HepG2 (cell line): ENCODE data around the gene TWNK. TPM values are rescaled to one million over a fixed set of nuclear protein-coding genes. Genes with fewer than 3 reads are reported as not detected.

Source experiments
- ARNTL ChIP-seq: sonication (generic); formaldehyde crosslinking; IDR thresholded peaks from 2 replicates; pipeline ENCODE4 v1.4.0; 2020; ENCODE audit warnings: mild to moderate bottlenecking, missing genetic modification reagents
- DPF2 ChIP-seq: sonication (generic); formaldehyde crosslinking; IDR thresholded peaks from 2 replicates; pipeline ENCODE4 v1.4.0; 2020; ENCODE audit warnings: mild to moderate bottlenecking, low read depth, missing genetic modification reagents, borderline replicate concordance
- EP300 ChIP-seq, 3 experiments: sonication (generic) in 1 of 3; formaldehyde crosslinking in 1 of 3; IDR thresholded peaks; 2 replicates each; pipeline versions ENCODE4 v1.5.1 to v1.6.1; 2011 to 2020; ENCODE audit warnings: low read depth in 2 of 3, low read length in 2 of 3, borderline replicate concordance in 1 of 3, improper control_type of control experiment in 1 of 3, mild to moderate bottlenecking in 1 of 3, missing genetic modification reagents in 1 of 3, moderate library complexity in 1 of 3
- FOXC1 ChIP-seq: sonication (generic); formaldehyde crosslinking; IDR thresholded peaks from 2 replicates; pipeline ENCODE4 v1.8.0; 2022; ENCODE audit warnings: mild to moderate bottlenecking, missing genetic modification reagents, borderline replicate concordance
- GMEB1 ChIP-seq: sonication (generic); formaldehyde crosslinking; IDR thresholded peaks from 2 replicates; pipeline ENCODE4 v1.5.1; 2020; ENCODE audit warnings: missing genetic modification reagents, mild to moderate bottlenecking, borderline replicate concordance
- HMG20A ChIP-seq: IDR thresholded peaks from 2 replicates; pipeline ENCODE4 v1.6.1; 2016; ENCODE audit warnings: borderline replicate concordance
- HMGA1 ChIP-seq: sonication (generic); formaldehyde crosslinking; conservative IDR thresholded peaks from 2 replicates; pipeline ENCODE4 v1.4.0; 2020; ENCODE audit warnings: missing genetic modification reagents
- IKZF4 ChIP-seq: sonication (generic); formaldehyde crosslinking; IDR thresholded peaks from 2 replicates; pipeline ENCODE4 v1.5.1; 2020; ENCODE audit warnings: borderline replicate concordance, mild to moderate bottlenecking, low read depth, missing genetic modification reagents; ENCODE audit errors: not compliant biosample characterization
- KMT2A ChIP-seq: sonication (generic); formaldehyde crosslinking; IDR thresholded peaks from 2 replicates; pipeline ENCODE4 v1.4.0; 2020; ENCODE audit warnings: missing genetic modification reagents
- PHF20 ChIP-seq: sonication (generic); formaldehyde crosslinking; IDR thresholded peaks from 2 replicates; pipeline ENCODE4 v1.5.0; 2020; ENCODE audit warnings: mild to moderate bottlenecking, missing genetic modification reagents
- PHF8 ChIP-seq: sonication (generic); formaldehyde crosslinking; IDR thresholded peaks from 2 replicates; pipeline ENCODE4 v1.5.0; 2020; ENCODE audit warnings: missing genetic modification reagents
- PTBP1 ChIP-seq: fragments of 200-400 bp; formaldehyde crosslinking; IDR thresholded peaks from 2 replicates; pipeline ENCODE4 v1.6.1; 2018; ENCODE audit warnings: low read length, low read depth; ENCODE audit not compliant: poor library complexity, severe bottlenecking
- SAP130 ChIP-seq: IDR thresholded peaks from 2 replicates; pipeline ENCODE4 v1.6.1; 2016; ENCODE audit warnings: low read depth
- SETDB1 ChIP-seq: sonication (generic); formaldehyde crosslinking; IDR thresholded peaks from 2 replicates; pipeline ENCODE4 v1.5.1; 2020; ENCODE audit warnings: missing genetic modification reagents, mild to moderate bottlenecking, borderline replicate concordance
- SP140L ChIP-seq: sonication (generic); formaldehyde crosslinking; IDR thresholded peaks from 2 replicates; pipeline ENCODE4 v1.4.0; 2020; ENCODE audit warnings: missing genetic modification reagents, borderline replicate concordance
- ZBTB7B ChIP-seq: sonication (generic); formaldehyde crosslinking; IDR thresholded peaks from 2 replicates; pipeline ENCODE4 v1.4.0; 2020; ENCODE audit warnings: missing genetic modification reagents
- ZBTB8A ChIP-seq: sonication (generic); formaldehyde crosslinking; IDR thresholded peaks from 2 replicates; pipeline ENCODE4 v1.4.0; 2020; ENCODE audit warnings: mild to moderate bottlenecking, low read depth, missing genetic modification reagents, borderline replicate concordance
- ZFP36L2 ChIP-seq: sonication (generic); formaldehyde crosslinking; IDR thresholded peaks from 2 replicates; pipeline ENCODE4 v1.4.0; 2020; ENCODE audit warnings: missing genetic modification reagents
- ZNF121 ChIP-seq: sonication (generic); formaldehyde crosslinking; IDR thresholded peaks from 2 replicates; pipeline ENCODE4 v1.5.0; 2020; ENCODE audit warnings: mild to moderate bottlenecking, missing genetic modification reagents
- ZNF317 ChIP-seq: sonication (generic); formaldehyde crosslinking; IDR thresholded peaks from 2 replicates; pipeline ENCODE4 v1.5.0; 2020; ENCODE audit warnings: mild to moderate bottlenecking, missing genetic modification reagents
- ZNF34 ChIP-seq: sonication (generic); formaldehyde crosslinking; IDR thresholded peaks from 2 replicates; pipeline ENCODE4 v1.4.0; 2020; ENCODE audit warnings: mild to moderate bottlenecking, missing genetic modification reagents, borderline replicate concordance
- ZNF574 ChIP-seq: sonication (generic); formaldehyde crosslinking; IDR thresholded peaks from 2 replicates; pipeline ENCODE4 v1.4.0; 2020; ENCODE audit warnings: missing genetic modification reagents
- ZNF672 ChIP-seq: sonication (generic); formaldehyde crosslinking; IDR thresholded peaks from 2 replicates; pipeline ENCODE4 v1.8.1; 2022; ENCODE audit warnings: missing genetic modification reagents
- ZNF724P ChIP-seq: sonication (generic); formaldehyde crosslinking; IDR thresholded peaks from 2 replicates; pipeline ENCODE4 v1.8.0; 2022; ENCODE audit warnings: missing genetic modification reagents, borderline replicate concordance
- polyA plus RNA-seq, 8 experiments: library from polyadenylated mRNA; depleted of rRNA in 3 of 8; stranded (reverse) in 7 of 8; unstranded in 1 of 8; fragments of >200 nt; fragmentation: Illumina TruSeq in 4 of 8; extraction: Trizol in 4 of 8; gene quantifications; 2 replicates each; pipeline versions ENCODE4 v1.2.1 to v1.2.3, GENCODE V29; 2011 to 2016; ENCODE audit warnings: low read depth in 4 of 8, missing spikeins in 1 of 8, mixed read lengths in 1 of 8; ENCODE audit not compliant: insufficient read depth in 1 of 8
- total RNA-seq, 5 experiments: library from RNA; depleted of rRNA; stranded (reverse); fragments of >200 nt; fragmentation: Illumina TruSeq; extraction: Trizol; gene quantifications; 2 replicates each; pipeline ENCODE4 v1.2.3, GENCODE V29; 2016; ENCODE audit warnings: low read depth in 1 of 5

Gene TWNK
- total and polyA plus RNA-seq, 2 of the 13 experiments (the other 11 are each of a cell fraction or from before 2014, with no cell fraction given) = 10.7 to 16.5 TPM

- TF ChIP-seq EP300 (IDR thresholded peaks at IDR 0.05; ENCODE audit: low read depth in 2 of 2, low read length in 2 of 2) (no peak), EP300 (CRISPR knock-in tag; IDR thresholded peaks at IDR 0.05; ENCODE audit: borderline replicate concordance) (no peak), HMGA1 (CRISPR knock-in tag) (no peak), SP140L (CRISPR knock-in tag) (no peak), IKZF4 (peak; percentile 20), ZNF34 (CRISPR knock-in tag) (peak; percentile 76; the same call in 1 of the 2 replicates), ZNF672 (CRISPR knock-in tag) (no peak), SETDB1 (no peak), ZNF121 (CRISPR knock-in tag) (peak; percentile 55), ZBTB7B (CRISPR knock-in tag) (peak; percentile 57; the same call in 1 of the 2 replicates), SAP130 (peak; percentile 78), ZNF574 (CRISPR knock-in tag) (peak; percentile 98), ZNF724P (CRISPR knock-in tag) (peak; percentile 25; the same call in 1 of the 2 replicates), KMT2A (CRISPR knock-in tag) (peak; percentile 10; the same call in 1 of the 2 replicates), FOXC1 (CRISPR knock-in tag) (peak; percentile 6; the same call in 1 of the 2 replicates), PHF20 (CRISPR knock-in tag) (peak; percentile 44), ARNTL (peak; percentile 27), PTBP1 (peak; percentile 24), ZFP36L2 (CRISPR knock-in tag) (no peak), DPF2 (CRISPR knock-in tag) (no peak), GMEB1 (CRISPR knock-in tag) (peak; percentile 69; the same call in 1 of the 2 replicates), ZNF317 (CRISPR knock-in tag) (no peak), HMG20A (CRISPR knock-in tag) (no peak), ZBTB8A (CRISPR knock-in tag) (no peak), PHF8 (CRISPR knock-in tag) (peak; percentile 80)
Measured at GRCh38 chr10:100997360-100998182, 10.2 kb downstream of the TWNK start (continued).
